Neural progenitor cell (in vitro differentiated cells): ENCODE data around the gene SORBS2. TPM values are rescaled to one million over a fixed set of nuclear protein-coding genes. Genes with fewer than 3 reads are reported as not detected.
"Not testable (repeated sequence)": the region's sequence is repeated elsewhere in the genome, so short reads cannot be mapped to it uniquely, and the experiment has no call there.

Experiments
- DNase-seq: peaks from one replicate; pipeline ENCODE4 v3.0.0-alpha.2; 2016; ENCODE audit warnings: low spot score
- H2AFZ ChIP-seq: fragments of 200-600 bp; sonication (generic); replicated peaks from 2 replicates; pipeline ENCODE4 v1.6.1; 2016; ENCODE audit warnings: antibody characterized with exemption
- H3F3A ChIP-seq: fragments of 200-600 bp; sonication (generic); 2 replicates; pipeline ENCODE4 v1.6.1; 2016; ENCODE audit warnings: antibody characterized with exemption, low read depth
- H3K27ac ChIP-seq: fragments of 200-600 bp; sonication (generic); 2 replicates; pipeline ENCODE4 v1.5.1; 2016; ENCODE audit warnings: mild to moderate bottlenecking
- H3K27me3 ChIP-seq: fragments of 200-600 bp; sonication (generic); 2 replicates; pipeline ENCODE4 v1.6.1; 2016; ENCODE audit warnings: mild to moderate bottlenecking, moderate library complexity
- H3K36me3 ChIP-seq: fragments of 200-600 bp; sonication (generic); 2 replicates; pipeline ENCODE4 v1.5.1; 2016
- H3K4me1 ChIP-seq: fragments of 200-600 bp; sonication (generic); 2 replicates; pipeline ENCODE4 v1.6.1; 2016; ENCODE audit warnings: mixed run types
- H3K4me2 ChIP-seq: fragments of 200-600 bp; sonication (generic); 2 replicates; pipeline ENCODE4 v1.6.1; 2016
- H3K4me3 ChIP-seq: fragments of 200-600 bp; sonication (generic); 2 replicates; pipeline ENCODE4 v1.5.1; 2016
- H3K79me2 ChIP-seq: fragments of 200-600 bp; sonication (generic); 2 replicates; pipeline ENCODE4 v1.6.1; 2016; ENCODE audit warnings: low read depth
- H3K9ac ChIP-seq: fragments of 200-600 bp; sonication (generic); 2 replicates; pipeline ENCODE4 v1.6.1; 2016
- H3K9me3 ChIP-seq: fragments of 200-600 bp; sonication (generic); 2 replicates; pipeline ENCODE4 v1.5.1; 2016; ENCODE audit warnings: low read depth
- H4K20me1 ChIP-seq: fragments of 200-600 bp; sonication (generic); 2 replicates; pipeline ENCODE4 v1.6.1; 2016; ENCODE audit warnings: low read depth
- H3K27ac Mint-ChIP-seq: 3 replicates; pipeline ENCODE4 v1.8.0; 2021; ENCODE audit warnings: mixed read lengths
- H3K27me3 Mint-ChIP-seq: 2 replicates; pipeline ENCODE4 v1.8.0; 2022; ENCODE audit warnings: low read depth, mild to moderate bottlenecking, inconsistent platforms, moderate library complexity, mixed read lengths; ENCODE audit not compliant: insufficient read depth
- H3K36me3 Mint-ChIP-seq: 3 replicates; pipeline ENCODE4 v1.8.0; 2021; ENCODE audit warnings: mixed read lengths
- H3K4me1 Mint-ChIP-seq: 3 replicates; pipeline ENCODE4 v1.8.0; 2021; ENCODE audit warnings: mixed read lengths
- H3K4me3 Mint-ChIP-seq: 3 replicates; pipeline ENCODE4 v1.8.0; 2021; ENCODE audit warnings: mild to moderate bottlenecking, moderate library complexity, mixed read lengths
- H3K9me3 Mint-ChIP-seq: 3 replicates; pipeline ENCODE4 v1.8.0; 2020; ENCODE audit warnings: mixed read lengths
- CTCF ChIP-seq: fragments of 200-600 bp; sonication (generic); IDR thresholded peaks from 2 replicates; pipeline ENCODE4 v1.5.1; 2017; ENCODE audit warnings: antibody characterized with exemption, mild to moderate bottlenecking
- EZH2 ChIP-seq: fragments of 200-600 bp; sonication (generic); IDR thresholded peaks from 2 replicates; pipeline ENCODE4 v1.6.1; 2017; ENCODE audit warnings: antibody characterized with exemption, mild to moderate bottlenecking, moderate library complexity
- EZH2phosphoT487 ChIP-seq: fragments of 200-600 bp; sonication (generic); IDR thresholded peaks from 2 replicates; pipeline ENCODE4 v1.6.1; 2017; ENCODE audit warnings: antibody characterized with exemption
- total RNA-seq: library from RNA; depleted of rRNA; stranded (reverse); fragments of >200 nt; gene quantifications from 2 replicates; pipeline ENCODE4 v1.2.3, GENCODE V29; 2015; ENCODE audit warnings: low replicate concordance

The SORBS2 gene
- total RNA-seq = 13.5 and 15.7 TPM in 2 replicates

- Histone ChIP-seq H3K4me3 (peak within 1 kb of the TSS; percentile 16), H3K79me2 (no peaks in the 10 kb centered on the region), H4K20me1 (no peaks in the 10 kb centered on the region), H3K27me3 (no peaks in the 10 kb centered on the region), H3K4me2 (peak within 1 kb of the TSS; percentile 68), H3K9ac (no peak within 1 kb of the TSS), H3K27ac (no peak within 1 kb of the TSS), H2AFZ (peak within 1 kb of the TSS; percentile 98), H3K9me3 (no peaks in the 10 kb centered on the region), H3F3A (peaks cover 17% of the 10 kb centered on the region), H3K4me1 (peaks cover 38% of the 10 kb centered on the region), H3K36me3 (no peaks in the 10 kb centered on the region)
- H3K4me3 Mint-ChIP-seq = peak within 1 kb of the TSS; percentile 94
- H3K36me3 Mint-ChIP-seq = peaks cover 5% of the 10 kb centered on the region
- peak; percentile 69 for DNase-seq
- peaks cover under 1% of the 10 kb centered on the region for H3K9me3 Mint-ChIP-seq
- peak within 1 kb of the TSS; percentile 98 for H3K27ac Mint-ChIP-seq
- peaks cover 55% of the 10 kb centered on the region for H3K4me1 Mint-ChIP-seq
- TF ChIP-seq EZH2 = no peak
- TF ChIP-seq CTCF = no peak
- no peak for TF ChIP-seq EZH2phosphoT487
- peaks cover 4% of the 10 kb centered on the region for H3K27me3 Mint-ChIP-seq
Measured at GRCh38 chr4:185811509-185812364, at the start of gene SORBS2. SORBS2 (minus strand) TSS chr4:185812194; CDS start chr4:185690571, 121,623 bp downstream.

- Mint-ChIP-seq H3K4me3 (no peak overlapping the region), H3K27ac (peak overlapping the region; percentile 94), H3K27me3 (peaks cover 2% of the 10 kb centered on the region), H3K4me1 (no peaks in the 10 kb centered on the region), H3K36me3 (peaks cover 9% of the 10 kb centered on the region), H3K9me3 (peaks cover 26% of the 10 kb centered on the region)
- no peak overlapping the region for H3K9ac ChIP-seq
- no peak overlapping the region for H3K27ac ChIP-seq
- no peak for DNase-seq
- no peak overlapping the region for H3K4me3 ChIP-seq
- H3K4me1 ChIP-seq = no peaks in the 10 kb centered on the region
- H4K20me1 ChIP-seq = no peaks in the 10 kb centered on the region
- TF ChIP-seq EZH2phosphoT487 (no peak), CTCF (no peak), EZH2 (no peak)
- H3K9me3 ChIP-seq = no peaks in the 10 kb centered on the region
- no peaks in the 10 kb centered on the region for H3K36me3 ChIP-seq
- H3K4me2 ChIP-seq = no peak overlapping the region
- H3F3A ChIP-seq = no peaks in the 10 kb centered on the region
- H2AFZ ChIP-seq = no peak overlapping the region
- H3K27me3 ChIP-seq = no peaks in the 10 kb centered on the region
- no peaks in the 10 kb centered on the region for H3K79me2 ChIP-seq
Measured at GRCh38 chr4:185859111-185859510, 47.1 kb upstream of the SORBS2 start.

GRCh38 chr4:185857561-185857960, 45.6 kb upstream of the SORBS2 start:
- not testable (repeated sequence) for H3K36me3 Mint-ChIP-seq, H3K4me3 ChIP-seq, H3K4me1 ChIP-seq, H3K4me2 ChIP-seq, DNase-seq, H4K20me1 ChIP-seq, H3K4me3 Mint-ChIP-seq, H3K9me3 ChIP-seq, H3F3A ChIP-seq, H3K36me3 ChIP-seq, H3K4me1 Mint-ChIP-seq, H3K79me2 ChIP-seq, H3K27me3 ChIP-seq, H2AFZ ChIP-seq, H3K27ac ChIP-seq, H3K9ac ChIP-seq, H3K27me3 Mint-ChIP-seq, H3K27ac Mint-ChIP-seq
- peaks cover 28% of the 10 kb centered on the region for H3K9me3 Mint-ChIP-seq

GRCh38 chr4:185853841-185854240, 41.8 kb upstream of the SORBS2 start:
- no peak overlapping the region for H3K27ac Mint-ChIP-seq

More at GRCh38 chr4:185853841-185854240, 41.8 kb upstream of the SORBS2 start:
- no peaks in the 10 kb centered on the region for H3K9me3 ChIP-seq
- H3F3A ChIP-seq = no peaks in the 10 kb centered on the region
- H2AFZ ChIP-seq = no peak overlapping the region
- H3K27me3 ChIP-seq = no peaks in the 10 kb centered on the region
- H3K4me1 ChIP-seq = no peaks in the 10 kb centered on the region
- H3K4me1 Mint-ChIP-seq = no peaks in the 10 kb centered on the region
- no peak overlapping the region for H3K9ac ChIP-seq
- no peaks in the 10 kb centered on the region for H4K20me1 ChIP-seq
- peaks cover 9% of the 10 kb centered on the region for H3K36me3 Mint-ChIP-seq
- H3K79me2 ChIP-seq = no peaks in the 10 kb centered on the region
- H3K4me3 Mint-ChIP-seq = no peak overlapping the region
- H3K4me2 ChIP-seq = no peak overlapping the region
- H3K27me3 Mint-ChIP-seq = peaks cover 5% of the 10 kb centered on the region
- no peak for TF ChIP-seq EZH2phosphoT487
- no peak for TF ChIP-seq EZH2
- TF ChIP-seq CTCF = no peak
- H3K9me3 Mint-ChIP-seq = peaks cover 31% of the 10 kb centered on the region
- no peaks in the 10 kb centered on the region for H3K36me3 ChIP-seq
- no peak overlapping the region for H3K27ac ChIP-seq
- no peak for DNase-seq
- H3K4me3 ChIP-seq = no peak overlapping the region
